T-helper 9 cell (primary cell): Measurements from ENCODE around the gene FJX1.

Experiments used
- DNase-seq: peaks from one replicate; pipeline ENCODE4 v3.0.0-alpha.2; 2020

The FJX1 gene

DNA sequence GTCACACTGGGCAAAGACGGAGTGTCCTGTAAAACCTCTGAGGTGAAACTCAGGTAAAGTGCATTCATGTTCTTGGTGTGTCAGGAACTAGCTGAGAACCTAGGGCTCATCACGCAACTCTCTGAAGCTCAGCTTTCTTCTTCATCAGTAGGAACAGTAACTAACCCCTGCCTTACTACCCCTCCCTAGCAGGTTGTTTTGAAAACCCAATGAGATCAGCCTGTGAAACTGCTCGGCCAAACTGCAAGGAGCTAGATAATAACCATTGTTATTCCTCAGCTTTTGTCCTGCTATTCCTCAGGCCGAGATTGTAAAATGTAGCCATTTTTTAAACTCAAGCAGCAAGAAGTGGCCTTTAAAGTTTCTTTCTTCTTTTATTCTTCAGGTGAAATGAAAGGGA lies 9.8 kb upstream of the FJX1 start:
- DNase-seq, result no peak

DNA sequence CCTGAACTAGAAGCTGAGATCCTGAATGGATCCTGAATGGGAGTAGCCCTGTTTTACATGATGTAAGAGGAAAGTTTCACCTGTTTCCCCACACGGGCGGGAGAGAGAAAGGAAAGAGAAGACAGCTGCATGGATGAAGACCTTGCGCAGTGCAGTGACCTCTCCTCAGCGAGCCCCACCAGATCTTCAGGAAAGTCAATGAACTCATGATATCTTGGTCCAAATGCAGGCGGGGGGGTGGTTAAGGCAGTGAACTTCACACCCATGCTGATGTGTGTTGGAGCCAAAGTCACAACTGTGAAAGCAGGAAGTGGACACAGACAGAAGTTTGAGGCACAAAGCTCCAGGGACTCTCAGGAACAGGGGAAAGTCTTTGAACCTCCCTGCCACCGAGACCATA lies 8.6 kb upstream of the FJX1 start:
- no peak for DNase-seq

DNA sequence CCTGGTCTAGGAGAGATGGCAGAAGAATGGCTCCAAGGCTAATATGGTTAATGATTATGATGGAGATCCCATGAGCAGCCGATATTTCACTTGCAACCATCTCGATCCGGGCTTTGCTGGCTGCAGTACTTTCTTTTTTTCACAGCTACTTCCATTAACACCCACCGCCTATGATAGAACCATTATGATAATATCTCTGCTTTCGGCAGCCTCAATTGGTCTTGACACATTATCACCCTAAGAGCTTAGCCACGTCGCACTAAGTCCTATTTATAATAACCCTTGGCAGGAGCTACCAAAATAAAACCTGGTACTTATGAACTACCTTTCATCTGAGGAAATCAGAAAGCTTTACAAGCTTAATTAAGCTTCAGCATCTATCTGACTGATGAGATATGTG lies 7.6 kb upstream of the FJX1 start:
- no peak for DNase-seq

DNA sequence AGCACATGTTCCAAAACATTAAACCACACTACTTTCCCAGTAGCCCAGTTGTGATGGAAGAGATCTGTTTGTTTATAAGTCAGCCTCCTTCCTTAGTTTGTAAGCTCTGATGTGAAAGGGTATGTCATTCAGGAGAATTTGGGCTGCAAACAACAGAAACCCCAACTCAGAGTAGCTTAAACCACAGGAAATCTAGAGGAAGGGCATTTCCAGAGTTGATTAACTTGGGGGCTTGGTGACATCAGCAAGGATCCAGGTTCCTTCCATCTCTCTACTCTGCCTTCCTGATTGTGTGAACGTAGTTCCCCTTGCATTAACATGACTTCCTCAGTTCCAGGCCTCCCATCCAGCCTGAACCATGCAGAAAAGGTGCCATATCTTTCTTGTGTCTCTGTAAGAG lies 6.5 kb upstream of the FJX1 start:
- no peak for DNase-seq

DNA sequence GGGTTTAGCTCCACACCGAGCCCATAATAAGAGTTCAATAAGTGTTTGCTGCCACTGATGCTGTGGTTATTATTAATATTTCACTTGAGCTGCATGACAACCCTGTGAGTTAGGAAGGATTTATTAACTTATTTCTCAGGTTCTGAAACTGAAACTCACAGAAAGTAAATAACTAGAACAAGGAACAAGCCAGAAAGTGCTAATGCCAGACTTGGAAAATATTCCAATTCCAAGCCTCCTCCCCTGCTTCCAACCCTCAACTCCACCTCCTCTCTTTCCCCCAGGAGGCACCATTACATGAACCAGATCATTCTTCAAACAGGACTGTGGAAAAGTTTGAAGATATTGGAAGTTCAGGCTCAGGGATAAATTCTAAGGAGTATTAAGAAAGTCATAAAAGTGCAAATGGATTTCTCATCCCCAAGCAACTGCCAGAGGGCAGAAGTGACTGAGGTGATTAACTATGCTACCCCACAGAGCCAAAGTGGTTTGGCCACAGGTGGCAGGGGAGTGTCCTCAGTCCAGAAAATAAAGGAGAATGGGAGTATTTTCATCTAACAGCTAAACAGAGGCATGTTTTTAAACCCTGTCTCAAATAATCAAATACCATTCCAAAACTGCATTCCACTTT lies 3.2 kb upstream of the FJX1 start:
- DNase-seq, result no peak

DNA sequence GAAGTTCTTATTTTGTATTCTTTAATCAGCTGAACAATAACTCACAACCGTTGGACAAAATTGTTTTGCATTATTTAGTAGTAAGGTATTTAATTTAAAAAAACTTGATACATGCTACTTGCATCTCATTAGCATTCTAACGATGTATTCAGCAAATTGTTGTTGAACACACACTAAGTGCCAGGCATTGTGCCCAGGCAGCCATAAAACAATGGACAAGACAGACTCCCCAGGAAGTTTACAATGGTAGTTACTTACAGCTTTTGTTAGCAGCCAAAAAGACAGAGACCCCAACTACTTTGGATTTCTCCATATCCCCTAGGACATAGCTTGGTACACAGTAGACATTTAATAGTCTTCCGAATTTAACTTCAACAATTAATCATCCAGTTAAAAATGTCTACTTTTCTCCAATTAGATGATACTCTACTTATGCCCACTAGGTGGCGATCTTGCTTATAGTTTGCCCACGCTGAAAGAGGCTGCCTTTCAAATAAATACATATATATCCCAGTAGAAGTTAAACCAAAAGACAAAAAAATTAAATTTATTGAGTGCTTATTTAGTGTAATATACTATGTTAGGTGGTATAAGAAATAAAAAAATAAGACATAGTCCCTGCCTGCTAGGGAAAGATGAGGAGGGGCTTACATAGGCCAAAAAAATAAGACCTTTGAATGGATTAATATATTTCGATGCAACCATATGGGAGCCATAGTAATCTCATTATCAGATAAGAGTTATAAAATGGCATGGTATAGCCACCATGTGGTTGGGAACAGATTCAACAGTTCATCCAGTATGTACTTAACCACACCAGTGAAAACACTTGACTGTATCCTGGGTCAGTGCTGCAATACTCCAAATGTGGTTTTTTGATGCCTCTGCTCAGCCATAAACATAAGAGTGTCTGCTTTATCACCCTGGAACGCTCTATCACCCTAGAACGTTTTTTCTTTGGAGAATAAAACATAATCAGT lies 2.0 kb upstream of the FJX1 start:
- DNase-seq, result no peak

DNA sequence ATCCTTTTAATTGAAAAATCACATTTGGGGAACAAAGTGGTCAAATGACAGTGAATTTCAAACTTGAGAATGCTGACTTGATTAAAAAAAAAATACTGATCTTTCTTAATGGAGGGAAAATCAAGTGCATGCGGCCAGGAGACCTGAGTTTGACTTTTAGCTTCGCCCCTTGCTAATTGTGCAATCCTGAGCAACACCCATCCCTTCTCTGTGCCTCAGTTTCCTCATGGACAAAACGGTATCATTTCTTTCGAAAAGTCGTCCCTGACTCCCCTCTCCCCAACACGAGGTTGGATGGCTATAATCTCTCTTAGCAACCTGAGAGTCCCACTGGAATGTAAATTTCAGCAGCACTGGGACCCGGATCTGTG lies 959 bp upstream of the FJX1 start:
- no peak for DNase-seq

DNA sequence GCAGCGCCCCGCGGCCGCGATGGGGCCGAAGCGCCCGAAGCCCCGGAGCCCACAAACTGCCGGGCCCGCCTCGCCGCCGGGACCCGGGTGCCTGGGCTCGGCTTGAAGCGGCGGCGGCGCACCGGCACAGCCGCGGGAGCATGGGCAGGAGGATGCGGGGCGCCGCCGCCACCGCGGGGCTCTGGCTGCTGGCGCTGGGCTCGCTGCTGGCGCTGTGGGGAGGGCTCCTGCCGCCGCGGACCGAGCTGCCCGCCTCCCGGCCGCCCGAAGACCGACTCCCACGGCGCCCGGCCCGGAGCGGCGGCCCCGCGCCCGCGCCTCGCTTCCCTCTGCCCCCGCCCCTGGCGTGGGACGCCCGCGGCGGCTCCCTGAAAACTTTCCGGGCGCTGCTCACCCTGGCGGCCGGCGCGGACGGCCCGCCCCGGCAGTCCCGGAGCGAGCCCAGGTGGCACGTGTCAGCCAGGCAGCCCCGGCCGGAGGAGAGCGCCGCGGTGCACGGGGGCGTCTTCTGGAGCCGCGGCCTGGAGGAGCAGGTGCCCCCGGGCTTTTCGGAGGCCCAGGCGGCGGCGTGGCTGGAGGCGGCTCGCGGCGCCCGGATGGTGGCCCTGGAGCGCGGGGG lies 346 bp downstream of the FJX1 start:
- DNase-seq, result no peak

DNA sequence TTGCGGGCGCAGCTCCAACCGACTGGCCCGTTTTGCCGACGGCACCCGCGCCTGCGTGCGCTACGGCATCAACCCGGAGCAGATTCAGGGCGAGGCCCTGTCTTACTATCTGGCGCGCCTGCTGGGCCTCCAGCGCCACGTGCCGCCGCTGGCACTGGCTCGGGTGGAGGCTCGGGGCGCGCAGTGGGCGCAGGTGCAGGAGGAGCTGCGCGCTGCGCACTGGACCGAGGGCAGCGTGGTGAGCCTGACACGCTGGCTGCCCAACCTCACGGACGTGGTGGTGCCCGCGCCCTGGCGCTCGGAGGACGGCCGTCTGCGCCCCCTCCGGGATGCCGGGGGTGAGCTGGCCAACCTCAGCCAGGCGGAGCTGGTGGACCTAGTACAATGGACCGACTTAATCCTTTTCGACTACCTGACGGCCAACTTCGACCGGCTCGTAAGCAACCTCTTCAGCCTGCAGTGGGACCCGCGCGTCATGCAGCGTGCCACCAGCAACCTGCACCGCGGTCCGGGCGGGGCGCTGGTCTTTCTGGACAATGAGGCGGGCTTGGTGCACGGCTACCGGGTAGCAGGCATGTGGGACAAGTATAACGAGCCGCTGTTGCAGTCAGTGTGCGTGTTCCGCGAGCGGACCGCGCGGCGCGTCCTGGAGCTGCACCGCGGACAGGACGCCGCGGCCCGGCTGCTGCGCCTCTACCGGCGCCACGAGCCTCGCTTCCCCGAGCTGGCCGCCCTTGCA lies 1.0 kb downstream of the FJX1 start:
- DNase-seq, result no peak

DNA sequence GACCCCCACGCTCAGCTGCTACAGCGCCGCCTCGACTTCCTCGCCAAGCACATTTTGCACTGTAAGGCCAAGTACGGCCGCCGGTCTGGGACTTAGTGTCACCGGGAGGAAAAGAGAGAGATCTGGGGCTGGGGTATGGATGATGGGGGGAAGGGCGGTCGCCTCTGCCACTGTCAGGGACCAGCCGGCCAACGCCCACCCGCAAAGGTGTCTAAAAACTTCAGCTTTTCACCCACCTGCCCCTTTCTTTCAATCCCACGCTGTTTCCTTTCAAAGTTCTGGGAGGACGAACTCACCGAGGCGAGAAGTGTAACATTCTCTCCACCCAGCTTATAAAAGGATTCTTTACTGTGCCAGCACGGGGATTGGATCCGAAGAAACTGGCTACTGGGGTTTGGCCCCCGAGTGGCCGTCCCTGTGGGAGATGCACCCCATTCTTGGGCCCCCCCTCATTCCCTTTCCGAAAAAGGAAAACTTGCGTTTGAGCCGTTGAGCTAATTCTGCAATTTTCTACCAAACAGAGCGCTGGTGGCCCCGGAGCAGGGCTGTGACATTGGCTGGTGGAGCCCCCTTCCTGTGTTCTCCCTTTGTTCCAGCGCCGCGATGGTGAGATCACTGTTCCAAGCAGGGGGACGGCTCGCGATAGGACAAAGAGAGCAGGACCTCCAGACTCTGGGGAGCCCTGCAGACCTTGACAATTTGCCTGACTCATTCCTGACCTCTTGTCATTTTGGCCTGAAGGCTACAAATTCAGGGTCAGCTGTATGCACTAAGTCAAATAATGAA lies 1.8 kb downstream of the FJX1 start:
- no peak for DNase-seq

DNA sequence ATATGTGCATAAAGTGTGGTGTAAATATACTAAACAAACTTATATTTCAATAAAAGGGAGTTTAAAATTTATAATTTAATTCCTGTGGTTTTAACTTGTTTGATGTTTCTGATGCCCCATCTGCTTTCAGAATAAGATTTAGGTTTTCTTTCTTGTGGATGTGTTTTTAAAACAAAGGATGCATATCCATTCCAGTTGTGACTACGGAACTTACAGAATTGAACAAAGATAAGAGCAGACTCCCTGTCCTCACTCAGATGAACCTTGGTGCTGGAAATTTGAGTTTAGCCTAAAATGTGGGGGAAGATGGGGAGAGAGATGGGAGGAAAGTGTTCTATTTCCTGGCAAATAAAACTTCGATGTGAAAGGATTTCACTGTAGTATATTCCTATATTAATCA lies 2.5 kb downstream of the FJX1 start:
- no peak for DNase-seq

DNA sequence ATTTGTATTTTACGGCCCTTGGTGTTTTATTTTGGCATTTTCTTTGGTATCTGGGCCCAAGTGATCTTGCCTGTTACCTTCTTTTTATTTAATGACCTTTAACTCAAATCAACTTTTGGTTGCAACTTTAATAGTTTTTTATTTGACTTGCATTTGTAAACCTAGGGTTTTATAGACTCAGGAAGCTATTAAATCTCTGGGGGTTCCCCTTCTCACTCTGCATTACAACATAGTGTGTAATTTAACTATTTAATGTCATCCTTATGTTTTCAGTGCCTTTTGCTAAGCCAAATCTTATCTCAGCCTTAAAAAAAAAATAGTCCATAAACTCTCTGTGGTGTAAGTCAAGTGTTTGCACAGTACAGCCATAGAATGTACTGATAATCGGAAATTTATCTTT lies 3.4 kb downstream of the FJX1 start:
- no peak for DNase-seq

DNA sequence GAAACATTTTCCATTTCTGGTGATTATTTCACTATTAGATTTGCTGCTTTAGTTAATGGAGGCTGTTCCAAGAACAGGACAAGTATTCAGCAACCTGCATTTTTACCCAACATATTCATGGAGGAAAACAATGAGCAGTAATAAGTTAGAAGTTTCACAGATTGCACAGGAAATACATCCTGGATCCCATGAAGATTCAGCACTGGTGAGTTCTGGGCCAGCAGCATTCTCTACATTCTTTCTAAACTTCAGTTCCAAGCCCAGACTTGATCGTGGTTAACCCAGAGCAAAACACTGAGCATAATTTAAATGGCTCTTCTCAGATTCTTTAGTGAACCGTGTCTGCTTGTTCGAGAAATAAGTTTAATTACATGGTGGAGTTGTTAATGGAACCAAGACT lies 3.8 kb downstream of the FJX1 start:
- no peak for DNase-seq

DNA sequence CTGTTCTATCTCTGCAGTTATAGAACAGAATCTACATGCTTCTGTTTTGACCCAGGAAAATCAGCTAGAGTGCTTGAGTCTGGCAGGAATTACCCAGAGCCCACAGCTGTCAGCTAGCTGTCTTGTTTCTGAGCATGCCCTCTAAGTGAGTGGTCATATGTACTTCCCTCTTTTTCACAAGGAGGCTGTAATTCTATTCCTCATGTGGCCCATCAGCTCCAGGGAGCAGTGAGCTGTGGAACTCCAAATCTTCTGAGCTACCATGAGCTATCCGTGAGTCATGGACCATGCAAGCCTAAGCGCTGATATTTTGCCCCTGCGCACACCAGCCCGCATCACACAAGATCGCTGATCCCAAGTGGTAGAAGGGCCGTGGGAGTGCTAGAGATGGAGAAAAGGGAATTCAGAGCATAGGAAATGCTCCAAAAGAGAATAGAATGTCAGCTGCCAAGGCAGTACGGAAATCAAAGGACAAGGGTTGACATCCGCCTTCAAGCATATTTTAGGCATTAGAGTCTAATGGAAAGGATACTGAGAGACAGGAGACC lies 5.4 kb downstream of the FJX1 start:
- DNase-seq, result no peak

DNA sequence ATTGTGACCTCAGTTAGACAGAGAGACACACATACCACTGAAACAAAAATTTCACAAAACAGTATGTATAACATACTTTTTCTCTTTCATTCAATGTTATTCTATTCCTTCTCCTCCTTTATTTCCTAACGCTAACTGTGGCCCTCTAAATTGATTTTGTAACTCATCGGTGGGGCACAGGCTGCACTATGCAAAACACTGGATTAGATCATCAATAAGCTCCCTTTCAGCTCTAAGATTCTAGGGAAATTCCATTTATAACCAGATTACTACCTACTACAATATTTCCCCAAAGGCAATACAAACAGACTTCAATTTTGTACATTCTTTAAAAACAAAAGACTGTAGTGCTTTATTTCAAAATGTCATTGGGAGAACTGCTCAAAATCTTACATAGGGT lies 6.1 kb downstream of the FJX1 start:
- no peak for DNase-seq

DNA sequence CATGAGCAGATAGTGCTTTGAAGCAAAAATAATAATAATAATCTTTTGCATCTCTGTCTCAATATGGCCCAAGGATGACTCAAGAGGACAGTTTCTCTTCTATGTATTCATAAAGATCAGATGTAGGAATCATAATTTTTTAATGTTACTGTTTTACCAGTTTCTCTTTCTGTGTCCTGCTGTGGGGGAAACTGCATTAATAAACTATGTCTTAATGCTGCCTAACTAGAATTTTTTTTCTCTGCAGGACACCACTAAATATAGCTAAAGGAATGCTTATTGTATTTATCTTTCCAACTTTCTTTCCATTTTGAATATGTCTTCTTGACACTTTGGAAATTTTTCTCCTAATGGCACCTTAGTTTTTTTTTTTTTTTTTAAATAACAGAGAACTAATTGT lies 6.5 kb downstream of the FJX1 start:
- DNase-seq, result no peak

DNA sequence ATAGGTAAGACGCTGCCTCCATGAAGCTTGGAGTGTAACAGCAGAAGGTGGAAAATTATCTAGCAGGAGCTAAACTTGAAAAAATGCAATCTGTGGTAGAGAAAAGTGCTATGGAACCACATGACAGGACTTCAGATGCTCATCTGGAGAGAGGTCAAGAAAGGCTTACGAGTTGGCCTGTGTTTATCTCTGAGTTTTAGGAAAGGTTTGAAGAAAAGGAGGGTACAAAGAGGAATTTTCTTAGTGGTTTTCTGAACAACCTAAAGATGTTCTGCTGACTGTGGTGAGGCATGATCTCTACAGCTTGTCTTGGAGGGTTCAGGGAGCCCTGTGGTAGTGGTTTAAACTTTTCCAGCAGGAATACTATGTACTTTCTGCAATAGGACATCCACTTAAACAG lies 8.2 kb downstream of the FJX1 start:
- no peak for DNase-seq

DNA sequence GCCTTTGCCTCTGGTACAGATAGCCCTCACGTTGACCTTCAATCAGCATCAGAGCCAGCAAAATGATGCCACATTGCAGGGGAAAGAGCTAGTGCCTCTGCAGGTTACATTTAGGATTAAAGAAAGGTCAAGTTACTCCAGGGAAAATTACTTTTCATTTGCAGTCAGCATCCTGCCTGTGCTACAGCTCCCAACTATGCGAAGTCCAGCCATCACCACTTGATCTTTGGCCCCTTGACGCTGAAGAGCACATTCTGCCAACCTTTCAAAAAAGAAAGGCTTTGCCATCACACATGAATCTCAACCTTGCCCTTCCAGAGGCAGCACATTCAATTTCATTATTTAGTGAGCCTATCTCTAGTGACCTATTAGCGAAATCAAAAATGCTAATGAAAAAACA lies 11.3 kb downstream of the FJX1 start:
- no peak for DNase-seq

DNA sequence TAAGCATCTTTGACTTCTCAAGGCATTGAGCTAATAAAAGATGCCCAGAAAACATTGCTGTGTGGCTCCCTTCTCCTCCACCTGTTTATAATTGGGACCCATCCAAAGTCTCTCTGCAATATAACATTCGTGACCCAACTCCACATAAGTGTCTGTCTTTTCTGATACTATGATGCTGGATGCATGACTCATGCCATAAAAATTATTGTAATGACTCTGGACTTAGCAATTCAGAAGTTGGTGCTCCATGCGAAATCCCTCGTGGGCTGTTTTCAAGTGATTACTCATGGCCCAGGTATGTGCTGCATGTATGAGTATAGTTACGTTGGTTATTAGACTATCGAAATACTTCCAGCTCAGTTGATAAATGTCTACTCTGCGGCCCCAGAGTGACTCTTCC lies 11.7 kb downstream of the FJX1 start:
- DNase-seq, result no peak

DNA sequence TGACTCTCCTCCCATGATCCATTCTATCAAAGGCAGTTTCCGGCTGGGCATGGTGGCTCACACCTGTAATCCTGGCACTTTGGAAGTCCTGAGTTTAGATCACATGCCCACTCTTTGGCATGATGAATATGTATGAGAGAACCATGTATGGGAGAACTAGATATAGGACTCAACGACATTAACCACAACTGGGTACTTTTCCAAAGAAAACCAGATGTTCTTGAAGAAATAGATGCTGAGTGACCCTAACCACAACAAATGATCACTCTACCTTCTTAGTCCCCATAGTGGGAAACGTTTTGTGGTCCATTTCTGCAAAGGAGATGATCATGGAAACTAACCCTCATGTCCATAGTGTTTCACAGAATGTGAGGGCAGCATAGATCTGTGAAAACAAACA lies 13.6 kb downstream of the FJX1 start:
- DNase-seq, result no peak

DNA sequence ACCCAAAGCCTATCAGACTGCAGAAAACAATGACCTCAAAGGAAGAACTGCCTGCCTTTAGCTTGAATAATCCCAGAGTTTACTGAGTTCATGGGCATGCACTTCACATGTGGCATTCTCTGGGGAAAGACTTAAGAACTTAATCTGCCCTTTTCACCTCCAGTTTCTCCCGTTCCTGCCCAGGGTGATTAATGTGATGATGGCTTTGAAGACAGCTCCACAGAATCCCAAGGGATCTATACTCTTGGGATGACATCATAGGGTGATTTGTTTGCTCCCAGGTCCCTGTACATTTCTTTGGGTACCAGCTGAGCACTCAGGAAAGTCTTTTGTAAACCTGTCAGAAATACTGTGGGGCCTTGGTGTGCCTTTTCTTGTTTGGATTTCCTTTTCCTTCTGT lies 14.0 kb downstream of the FJX1 start:
- DNase-seq, result no peak

DNA sequence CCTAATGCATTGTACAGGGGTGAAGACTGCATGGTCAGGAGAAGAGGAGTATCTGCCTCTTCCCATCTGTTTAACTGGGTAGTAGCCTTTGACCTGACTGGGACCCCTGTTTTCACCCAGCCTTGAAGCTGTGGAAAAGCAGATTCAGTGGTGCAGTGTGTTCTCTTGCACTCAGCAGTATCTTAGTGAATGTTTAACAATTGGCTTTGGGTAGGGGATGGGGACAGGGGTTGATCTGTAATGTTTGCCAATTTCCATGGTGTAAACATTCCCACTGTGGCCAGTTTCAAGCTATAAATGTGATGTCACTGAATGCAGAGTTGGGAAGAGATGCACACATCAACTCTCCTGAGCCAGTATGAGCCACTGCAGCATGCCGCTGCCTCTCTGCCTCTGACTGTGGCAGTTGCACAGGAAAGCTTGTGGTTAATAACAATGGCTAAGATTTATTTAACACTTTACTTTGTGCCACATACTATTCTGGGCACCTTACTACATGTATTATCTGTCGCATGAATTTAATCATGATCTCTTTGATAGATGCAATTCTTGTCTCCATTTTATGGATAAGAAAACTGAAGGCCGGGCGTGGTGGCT lies 15.7 kb downstream of the FJX1 start:
- DNase-seq, result no peak
